Neutrophil (primary cell): ENCODE data around the gene C16orf90.
A peak's percentile ranks its signal among the peaks of the same experiment; 100 is the strongest.

Experiments used
- H3K27ac ChIP-seq: fragments of 200-600 bp; sonication (generic); 2 replicates; pipeline ENCODE4 v1.5.1; 2016; ENCODE audit warnings: mild to moderate bottlenecking, moderate library complexity
- H3K27me3 ChIP-seq: fragments of 200-600 bp; sonication (generic); 2 replicates; pipeline ENCODE4 v1.6.0; 2016; ENCODE audit warnings: mild to moderate bottlenecking
- H3K36me3 ChIP-seq: fragments of 200-600 bp; sonication (generic); 2 replicates; pipeline ENCODE4 v1.5.1; 2017
- H3K4me1 ChIP-seq, 2 experiments: fragments of 200-600 bp in 1 of 2; sonication (generic) in 1 of 2; 1 replicate in 1 of 2; 2 replicates in 1 of 2; pipeline versions ENCODE4 v1.5.1 to v1.6.1; 2013 to 2016; ENCODE audit warnings: low read depth in 1 of 2, low read length in 1 of 2, mild to moderate bottlenecking in 1 of 2, moderate library complexity in 1 of 2; ENCODE audit not compliant: control insufficient read depth in 1 of 2, insufficient read depth in 1 of 2
- H3K4me3 ChIP-seq, 2 experiments: fragments of 200-600 bp in 1 of 2; sonication (generic) in 1 of 2; 1 replicate in 1 of 2; 2 replicates in 1 of 2; pipeline ENCODE4 v1.5.1; 2013 to 2016; ENCODE audit warnings: low read depth in 1 of 2, low read length in 1 of 2, mild to moderate bottlenecking in 1 of 2, moderate library complexity in 1 of 2
- H3K9me3 ChIP-seq: fragments of 200-600 bp; sonication (generic); 2 replicates; pipeline ENCODE4 v1.5.1; 2016
- CTCF ChIP-seq: fragments of 200-600 bp; sonication (generic); IDR thresholded peaks from 2 replicates; pipeline ENCODE4 v1.5.1; 2016; ENCODE audit warnings: antibody characterized with exemption

C16orf90 gene

GRCh38 chr16:3461151-3461550 lies 34.1 kb downstream of the C16orf90 start:
- Histone ChIP-seq H3K27ac (no peak overlapping the region), H3K27me3 (no peaks in the 10 kb centered on the region), H3K4me1 (peaks cover 48 to 61% of the 10 kb centered on the region in 2 experiments), H3K36me3 (peaks cover 13% of the 10 kb centered on the region), H3K4me3 (no peak overlapping the region), H3K9me3 (no peaks in the 10 kb centered on the region)
- TF ChIP-seq CTCF = no peak

GRCh38 chr16:3460585-3460984 lies 34.7 kb downstream of the C16orf90 start:
- Histone ChIP-seq H3K27ac (no peak overlapping the region), H3K27me3 (no peaks in the 10 kb centered on the region), H3K4me1 (peaks cover 52 to 67% of the 10 kb centered on the region in 2 experiments), H3K9me3 (no peaks in the 10 kb centered on the region), H3K36me3 (peaks cover 7% of the 10 kb centered on the region), H3K4me3 (no peak overlapping the region)
- TF ChIP-seq CTCF = no peak

GRCh38 chr16:3460121-3460520 lies 35.2 kb downstream of the C16orf90 start:
- Histone ChIP-seq H3K36me3 (peaks cover 3% of the 10 kb centered on the region), H3K4me1 (peaks cover 52 to 69% of the 10 kb centered on the region in 2 experiments), H3K27ac (peak overlapping the region; percentile 94), H3K27me3 (no peaks in the 10 kb centered on the region), H3K4me3 (no peak overlapping the region), H3K9me3 (no peaks in the 10 kb centered on the region)
- no peak for TF ChIP-seq CTCF

- no peaks in the 10 kb centered on the region for H3K9me3 ChIP-seq
- peaks cover 52 to 67% of the 10 kb centered on the region in 2 experiments for H3K4me1 ChIP-seq
- H3K27ac ChIP-seq = peak overlapping the region; percentile 94
- H3K4me3 ChIP-seq = no peak overlapping the region
- H3K36me3 ChIP-seq = peaks cover 3% of the 10 kb centered on the region
- no peak for TF ChIP-seq CTCF
- no peaks in the 10 kb centered on the region for H3K27me3 ChIP-seq
Measured at GRCh38 chr16:3459401-3460090, 35.7 kb downstream of the C16orf90 start.

GRCh38 chr16:3458852-3459361 lies 36.4 kb downstream of the C16orf90 start:
- H3K27ac ChIP-seq = peak overlapping the region; percentile 94
- H3K9me3 ChIP-seq = no peaks in the 10 kb centered on the region
- no peaks in the 10 kb centered on the region for H3K27me3 ChIP-seq
- H3K4me1 ChIP-seq = peaks cover 50 to 60% of the 10 kb centered on the region in 2 experiments
- peaks cover 3% of the 10 kb centered on the region for H3K36me3 ChIP-seq
- peak overlapping the region; percentile 85 to 88 for H3K4me3 ChIP-seq
- TF ChIP-seq CTCF = no peak
